H9 (cell line): ENCODE data around the gene PHC3. TPM values are rescaled to one million over a fixed set of nuclear protein-coding genes. Genes with fewer than 3 reads are reported as not detected.

Experiments
- DNase-seq: peaks from one replicate; pipeline ENCODE4 v3.0.0-alpha.2; 2017
- H2AFZ ChIP-seq: one replicate; pipeline ENCODE4 v1.6.1; 2013; ENCODE audit warnings: mild to moderate bottlenecking, low read length, control low read depth, moderate library complexity
- H2AK5ac ChIP-seq: 2 replicates; pipeline ENCODE4 v1.6.1; 2013; ENCODE audit warnings: low read length, control low read depth, mixed read lengths; ENCODE audit not compliant: insufficient read length
- H2BK120ac ChIP-seq: one replicate; pipeline ENCODE4 v1.6.1; 2013; ENCODE audit warnings: low read depth, mild to moderate bottlenecking, low read length, control low read depth, inconsistent platforms; ENCODE audit not compliant: poor library complexity, severe bottlenecking
- H2BK12ac ChIP-seq: 2 replicates; pipeline ENCODE4 v1.6.1; 2013; ENCODE audit warnings: low read length, control low read depth, mixed read lengths, low read depth; ENCODE audit not compliant: insufficient read length
- H2BK15ac ChIP-seq: 2 replicates; pipeline ENCODE4 v1.6.1; 2013; ENCODE audit warnings: low read depth, low read length, control low read depth
- H2BK20ac ChIP-seq: one replicate; pipeline ENCODE4 v1.6.1; 2013; ENCODE audit warnings: low read depth, mild to moderate bottlenecking, low read length, control low read depth, inconsistent platforms; ENCODE audit not compliant: poor library complexity, severe bottlenecking
- H2BK5ac ChIP-seq: 2 replicates; pipeline ENCODE4 v1.6.1; 2013; ENCODE audit warnings: low read length, control low read depth, mixed read lengths; ENCODE audit not compliant: insufficient read length
- H3K14ac ChIP-seq: 2 replicates; pipeline ENCODE4 v1.6.1; 2013; ENCODE audit warnings: low read length, control low read depth; ENCODE audit not compliant: insufficient read depth
- H3K18ac ChIP-seq: 2 replicates; pipeline ENCODE4 v1.6.1; 2013; ENCODE audit warnings: low read depth, mild to moderate bottlenecking, mixed read lengths, low read length, control low read depth; ENCODE audit not compliant: insufficient read length
- H3K23ac ChIP-seq: 2 replicates; pipeline ENCODE4 v1.6.1; 2013; ENCODE audit warnings: low read length, control low read depth, mixed read lengths, low read depth; ENCODE audit not compliant: insufficient read length
- H3K23me2 ChIP-seq: 2 replicates; pipeline ENCODE4 v1.6.1; 2013; ENCODE audit warnings: low read depth, mild to moderate bottlenecking, mixed read lengths, low read length, control low read depth; ENCODE audit not compliant: insufficient read length, poor library complexity, severe bottlenecking
- H3K27ac ChIP-seq: 2 replicates; pipeline ENCODE4 v1.5.1; 2013; ENCODE audit warnings: low read length, control low read depth, mixed read lengths, low read depth; ENCODE audit not compliant: insufficient read length
- H3K27me3 ChIP-seq: 2 replicates; pipeline ENCODE4 v1.6.1; 2013; ENCODE audit warnings: low read length, control low read depth, inconsistent platforms; ENCODE audit not compliant: insufficient read depth
- H3K4ac ChIP-seq: 2 replicates; pipeline ENCODE4 v1.6.1; 2013; ENCODE audit warnings: low read depth, mild to moderate bottlenecking, control low read depth, inconsistent platforms, low read length, moderate library complexity
- H3K4me1 ChIP-seq: 2 replicates; pipeline ENCODE4 v1.6.1; 2013; ENCODE audit warnings: low read length, control low read depth, inconsistent platforms; ENCODE audit not compliant: insufficient read depth
- H3K4me2 ChIP-seq: 2 replicates; pipeline ENCODE4 v1.6.1; 2013; ENCODE audit warnings: low read length, control low read depth, mixed read lengths; ENCODE audit not compliant: insufficient read length, insufficient read depth
- H3K56ac ChIP-seq: 2 replicates; pipeline ENCODE4 v1.6.1; 2013; ENCODE audit warnings: low read depth, mild to moderate bottlenecking, mixed read lengths, low read length, control low read depth; ENCODE audit not compliant: insufficient read length
- H3K79me1 ChIP-seq: 2 replicates; pipeline ENCODE4 v1.6.1; 2013; ENCODE audit warnings: low read depth, mild to moderate bottlenecking, moderate library complexity, low read length, control low read depth, inconsistent platforms; ENCODE audit not compliant: insufficient read depth, poor library complexity, severe bottlenecking
- H3K79me2 ChIP-seq: 2 replicates; pipeline ENCODE4 v1.6.1; 2013; ENCODE audit warnings: low read length, control low read depth, inconsistent platforms; ENCODE audit not compliant: insufficient read depth
- H3K9ac ChIP-seq: 2 replicates; pipeline ENCODE4 v1.6.1; 2013; ENCODE audit warnings: low read length, control low read depth, mixed read lengths; ENCODE audit not compliant: insufficient read length; ENCODE audit errors: extremely low read depth
- H3K9me3 ChIP-seq: one replicate; pipeline ENCODE4 v1.6.1; 2013; ENCODE audit warnings: low read depth, low read length, inconsistent platforms; ENCODE audit not compliant: control insufficient read depth
- H3T11ph ChIP-seq: one replicate; pipeline ENCODE4 v1.6.1; 2013; ENCODE audit warnings: mild to moderate bottlenecking, low read length, control low read depth, inconsistent platforms
- H4K20me1 ChIP-seq: one replicate; pipeline ENCODE4 v1.6.1; 2013; ENCODE audit not compliant: control insufficient read depth, insufficient read length, insufficient read depth
- H4K5ac ChIP-seq: 2 replicates; pipeline ENCODE4 v1.6.1; 2013; ENCODE audit warnings: low read depth, mild to moderate bottlenecking, mixed read lengths, low read length, control low read depth; ENCODE audit not compliant: insufficient read length
- H4K8ac ChIP-seq: replicated peaks from 2 replicates; pipeline ENCODE4 v1.6.1; 2013; ENCODE audit warnings: low read length, control low read depth, mixed read lengths, low read depth; ENCODE audit not compliant: insufficient read length
- H4K91ac ChIP-seq: 2 replicates; pipeline ENCODE4 v1.6.1; 2013; ENCODE audit warnings: low read depth, mild to moderate bottlenecking, moderate library complexity, mixed read lengths, low read length, control low read depth; ENCODE audit not compliant: insufficient read length
- H3K27ac Mint-ChIP-seq, 3 experiments: 2 replicates in 2 of 3; 3 replicates in 1 of 3; pipeline ENCODE4 v1.8.0; 2020 to 2021; ENCODE audit warnings: mixed read lengths in 3 of 3, mild to moderate bottlenecking in 1 of 3, moderate library complexity in 1 of 3
- H3K27me3 Mint-ChIP-seq: 2 replicates; pipeline ENCODE4 v1.8.0; 2021; ENCODE audit warnings: low read depth, mild to moderate bottlenecking, moderate library complexity, mixed read lengths
- H3K36me3 Mint-ChIP-seq, 3 experiments: 2 replicates in 2 of 3; 3 replicates in 1 of 3; pipeline ENCODE4 v1.8.0; 2020 to 2021; ENCODE audit warnings: low read depth in 3 of 3, mixed read lengths in 3 of 3; ENCODE audit not compliant: insufficient read depth in 1 of 3
- H3K4me1 Mint-ChIP-seq, 2 experiments: 2 replicates each; pipeline ENCODE4 v1.8.0; 2020; ENCODE audit warnings: mixed read lengths in 2 of 2
- H3K4me3 Mint-ChIP-seq, 2 experiments: 2 replicates in 1 of 2; 3 replicates in 1 of 2; pipeline ENCODE4 v1.8.0; 2020 to 2021; ENCODE audit warnings: mild to moderate bottlenecking in 2 of 2, mixed read lengths in 2 of 2, moderate library complexity in 1 of 2
- H3K9me3 Mint-ChIP-seq, 2 experiments: 2 replicates in 1 of 2; 3 replicates in 1 of 2; pipeline ENCODE4 v1.8.0; 2020; ENCODE audit warnings: mild to moderate bottlenecking in 2 of 2, mixed read lengths in 2 of 2, moderate library complexity in 1 of 2
- WGBS: extraction: QIAGEN DNeasy Blood & Tissue Kit; methylation state at CpG from one replicate; pipeline ENCODE4 v1.1.7; 2013; ENCODE audit warnings: missing lambda C conversion rate, low lambda C conversion rate, mixed read lengths; ENCODE audit not compliant: insufficient read length; ENCODE audit errors: extremely low coverage; 5-methylcytosine and 5-hydroxymethylcytosine counted together
- total RNA-seq: library from RNA; stranded (reverse); gene quantifications from 2 replicates; pipeline ENCODE4 v1.2.1, GENCODE V29; 2021
- TF ChIP-seq, protein P1 (sequence below): fragments of 200-600 bp; sonication (generic); conservative IDR thresholded peaks from 3 replicates; pipeline ENCODE4 v1.8.0; 2021; ENCODE audit warnings: antibody characterized with exemption, mild to moderate bottlenecking

The PHC3 gene
- total RNA-seq, 1 experiment from 2014 or later = 26.4 TPM

DNA sequence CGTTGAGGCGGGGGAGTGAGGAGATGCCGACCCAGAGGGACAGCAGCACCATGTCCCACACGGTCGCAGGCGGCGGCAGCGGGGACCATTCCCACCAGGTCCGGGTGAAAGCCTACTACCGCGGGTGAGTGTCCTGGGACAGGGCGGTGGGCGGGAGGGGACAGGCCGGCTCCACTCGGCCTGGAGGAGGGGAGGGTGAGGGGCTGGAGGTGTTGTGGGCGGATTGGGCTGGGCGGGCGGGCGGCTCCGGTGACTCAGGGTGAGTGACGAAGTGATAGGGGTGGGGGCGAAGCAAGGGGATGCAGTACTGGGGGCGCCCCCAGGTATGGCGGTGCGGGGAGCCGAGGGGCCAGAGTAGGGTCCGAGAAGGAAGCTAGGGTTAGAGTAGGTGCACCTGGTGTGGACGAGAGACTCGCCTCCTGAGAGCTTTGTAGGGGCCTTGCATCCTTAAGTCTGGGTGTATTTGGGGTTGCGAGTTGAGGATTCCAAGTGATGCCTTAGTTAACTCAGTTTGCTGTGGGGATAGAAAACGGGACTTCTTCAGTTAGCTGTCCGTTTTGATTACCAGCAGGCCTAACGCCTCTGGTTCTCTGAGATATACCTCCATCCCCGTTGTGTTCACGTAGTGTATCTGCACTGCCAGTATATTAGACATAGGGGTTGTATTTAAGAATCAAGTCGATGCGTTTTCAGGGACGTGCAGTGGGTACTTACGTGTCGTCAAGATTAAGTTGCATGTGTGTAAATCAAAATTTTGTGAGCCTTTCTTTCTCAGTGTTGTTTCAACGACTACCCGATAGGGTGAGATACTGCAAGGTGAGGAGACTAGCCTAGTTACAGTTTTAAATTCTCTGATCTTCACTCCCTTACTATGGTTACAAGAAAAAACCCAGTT, 41.4 kb upstream of the PHC3 start:
- peaks cover 21% of the 10 kb centered on the region; the same call in 1 of the 2 replicates for H3K79me2 ChIP-seq
- no peaks in the 10 kb centered on the region for H3K79me1 ChIP-seq
- WGBS = no CpG with 5 or more reads among the region's 42 CpGs
- H4K91ac ChIP-seq = no peak overlapping the region
- DNase-seq = peak; percentile 59
- no peak overlapping the region for H2AFZ ChIP-seq
- no peak overlapping the region for H2BK12ac ChIP-seq
- Mint-ChIP-seq H3K27ac (peak overlapping the region; percentile 95 to 96 (median 96)), H3K4me3 (peak overlapping the region; percentile 87 to 95), H3K9me3 (peaks cover 0 to 3% of the 10 kb centered on the region in 2 experiments; a peak in 2 of 5 replicates), H3K4me1 (peaks cover 34 to 40% of the 10 kb centered on the region in 2 experiments), H3K36me3 (peaks cover 0 to 6% (median 2%) of the 10 kb centered on the region in 3 experiments; a peak in 4 of 7 replicates), H3K27me3 (no peaks in the 10 kb centered on the region)
- H2BK15ac ChIP-seq = no peak overlapping the region
- no peak overlapping the region for H4K5ac ChIP-seq
- peak overlapping the region; percentile 22 for H2BK5ac ChIP-seq
- no peak overlapping the region for H3K4ac ChIP-seq
- peak overlapping the region; percentile 99 for H3K4me2 ChIP-seq
- no peaks in the 10 kb centered on the region for H4K20me1 ChIP-seq
- H3K27ac ChIP-seq = peak overlapping the region; percentile 77
- TF ChIP-seq, protein P1, sequence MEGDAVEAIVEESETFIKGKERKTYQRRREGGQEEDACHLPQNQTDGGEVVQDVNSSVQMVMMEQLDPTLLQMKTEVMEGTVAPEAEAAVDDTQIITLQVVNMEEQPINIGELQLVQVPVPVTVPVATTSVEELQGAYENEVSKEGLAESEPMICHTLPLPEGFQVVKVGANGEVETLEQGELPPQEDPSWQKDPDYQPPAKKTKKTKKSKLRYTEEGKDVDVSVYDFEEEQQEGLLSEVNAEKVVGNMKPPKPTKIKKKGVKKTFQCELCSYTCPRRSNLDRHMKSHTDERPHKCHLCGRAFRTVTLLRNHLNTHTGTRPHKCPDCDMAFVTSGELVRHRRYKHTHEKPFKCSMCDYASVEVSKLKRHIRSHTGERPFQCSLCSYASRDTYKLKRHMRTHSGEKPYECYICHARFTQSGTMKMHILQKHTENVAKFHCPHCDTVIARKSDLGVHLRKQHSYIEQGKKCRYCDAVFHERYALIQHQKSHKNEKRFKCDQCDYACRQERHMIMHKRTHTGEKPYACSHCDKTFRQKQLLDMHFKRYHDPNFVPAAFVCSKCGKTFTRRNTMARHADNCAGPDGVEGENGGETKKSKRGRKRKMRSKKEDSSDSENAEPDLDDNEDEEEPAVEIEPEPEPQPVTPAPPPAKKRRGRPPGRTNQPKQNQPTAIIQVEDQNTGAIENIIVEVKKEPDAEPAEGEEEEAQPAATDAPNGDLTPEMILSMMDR = peak; percentile 30; the same call in 1 of the 3 replicates
- peaks cover 6% of the 10 kb centered on the region for H3K23me2 ChIP-seq
- H3K56ac ChIP-seq = no peak overlapping the region
- H3T11ph ChIP-seq = peak overlapping the region; percentile 10
- H3K14ac ChIP-seq = peak overlapping the region; percentile 78
- no peak overlapping the region for H4K8ac ChIP-seq
- peak overlapping the region; percentile 44 for H3K18ac ChIP-seq
- H2BK120ac ChIP-seq = no peak overlapping the region
- H3K27me3 ChIP-seq = no peaks in the 10 kb centered on the region
- peaks cover 2% of the 10 kb centered on the region; the same call in 1 of the 2 replicates for H3K4me1 ChIP-seq
- H3K9me3 ChIP-seq = no peaks in the 10 kb centered on the region
- H2AK5ac ChIP-seq = no peak overlapping the region
- no peak overlapping the region for H3K23ac ChIP-seq
- H3K9ac ChIP-seq = peak overlapping the region; percentile 96
- no peak overlapping the region for H2BK20ac ChIP-seq
